GM12873 (cell line): Measurements from ENCODE around the gene AGMO.

ENCODE experiments used
- TF ChIP-seq, protein P1 (sequence below): IDR thresholded peaks from 2 replicates; pipeline ENCODE4 v1.5.1; 2012; ENCODE audit warnings: low read depth, mild to moderate bottlenecking, moderate library complexity, low read length, control low read depth; ENCODE audit not compliant: insufficient read depth; ENCODE audit errors: missing control alignments

Gene AGMO

GRCh38 chr7:15602236-15602635 lies 40.4 kb upstream of the AGMO start:
- TF ChIP-seq, protein P1, sequence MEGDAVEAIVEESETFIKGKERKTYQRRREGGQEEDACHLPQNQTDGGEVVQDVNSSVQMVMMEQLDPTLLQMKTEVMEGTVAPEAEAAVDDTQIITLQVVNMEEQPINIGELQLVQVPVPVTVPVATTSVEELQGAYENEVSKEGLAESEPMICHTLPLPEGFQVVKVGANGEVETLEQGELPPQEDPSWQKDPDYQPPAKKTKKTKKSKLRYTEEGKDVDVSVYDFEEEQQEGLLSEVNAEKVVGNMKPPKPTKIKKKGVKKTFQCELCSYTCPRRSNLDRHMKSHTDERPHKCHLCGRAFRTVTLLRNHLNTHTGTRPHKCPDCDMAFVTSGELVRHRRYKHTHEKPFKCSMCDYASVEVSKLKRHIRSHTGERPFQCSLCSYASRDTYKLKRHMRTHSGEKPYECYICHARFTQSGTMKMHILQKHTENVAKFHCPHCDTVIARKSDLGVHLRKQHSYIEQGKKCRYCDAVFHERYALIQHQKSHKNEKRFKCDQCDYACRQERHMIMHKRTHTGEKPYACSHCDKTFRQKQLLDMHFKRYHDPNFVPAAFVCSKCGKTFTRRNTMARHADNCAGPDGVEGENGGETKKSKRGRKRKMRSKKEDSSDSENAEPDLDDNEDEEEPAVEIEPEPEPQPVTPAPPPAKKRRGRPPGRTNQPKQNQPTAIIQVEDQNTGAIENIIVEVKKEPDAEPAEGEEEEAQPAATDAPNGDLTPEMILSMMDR = no peak

- TF ChIP-seq, protein P1 = no peak
Observed at GRCh38 chr7:15601175-15601574, 39.4 kb upstream of the AGMO start.

DNA sequence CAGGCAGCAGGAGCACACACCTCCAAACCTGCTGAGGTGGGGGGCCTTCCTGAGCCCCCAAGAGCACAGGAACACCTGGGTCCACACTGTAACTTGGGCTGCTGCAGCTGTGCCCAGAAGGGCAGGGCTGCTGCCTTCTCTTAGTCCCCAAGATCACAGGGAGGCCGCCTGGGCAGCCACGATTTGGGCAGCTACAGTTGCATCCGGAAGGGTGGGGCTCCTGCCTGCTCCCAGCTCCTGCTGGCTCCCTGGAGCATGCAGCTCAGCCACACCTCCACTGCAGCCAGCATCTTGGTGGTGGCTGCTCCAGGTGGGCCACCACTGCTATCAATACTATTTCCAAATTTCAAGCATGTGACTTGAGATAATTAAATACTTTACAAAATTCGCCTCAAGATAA lies 38.5 kb upstream of the AGMO start:
- TF ChIP-seq, protein P1 = no peak

DNA sequence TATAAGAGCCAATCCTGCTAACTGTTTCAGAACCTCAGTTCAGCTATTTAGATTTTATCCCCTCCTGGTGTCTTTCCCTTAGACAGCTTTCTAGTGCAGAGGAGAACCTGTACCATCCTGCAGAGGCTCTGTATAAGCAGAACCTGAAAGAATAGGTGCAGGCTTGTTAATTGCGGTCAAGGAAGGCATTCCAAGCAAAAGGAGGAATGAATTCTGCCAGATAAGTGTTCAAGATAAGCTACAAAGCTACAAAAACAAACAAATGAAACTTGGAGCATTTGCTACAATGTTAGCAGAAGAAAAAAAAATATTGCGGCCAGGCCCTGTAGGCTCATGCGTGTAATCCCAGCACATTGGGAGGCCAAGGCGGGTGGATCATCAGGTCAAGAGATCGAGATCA lies 32.6 kb upstream of the AGMO start:
- TF ChIP-seq, protein P1 = no peak

- TF ChIP-seq, protein P1 = no peak
Observed at GRCh38 chr7:15593382-15593781, 31.6 kb upstream of the AGMO start.

DNA sequence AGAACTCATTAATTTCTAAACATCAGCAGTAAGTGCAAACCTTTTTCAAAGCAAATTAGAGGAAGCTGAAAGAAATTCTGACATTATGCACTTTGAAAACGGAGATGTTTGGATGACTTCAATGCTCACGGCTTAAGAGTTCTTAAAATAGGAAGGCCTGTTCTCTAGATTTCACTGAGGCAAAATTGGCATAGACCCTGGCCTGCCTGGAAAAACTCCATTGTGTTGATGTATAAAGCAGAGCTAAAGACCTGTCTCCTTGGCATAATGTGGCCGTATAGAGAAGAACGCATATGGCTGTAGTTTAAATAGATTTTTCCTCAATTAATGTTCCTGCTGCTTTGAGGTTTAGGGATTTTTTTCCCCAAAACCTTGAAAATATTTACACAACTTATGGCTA lies 24.5 kb upstream of the AGMO start:
- TF ChIP-seq, protein P1 = no peak

- TF ChIP-seq, protein P1 = no peak
Observed at GRCh38 chr7:15584575-15584974, 22.8 kb upstream of the AGMO start.
